Measurements from ENCODE around the gene SCGB2B2.
A peak's percentile ranks its signal among the peaks of the same experiment; 100 is the strongest.
"Not testable (repeated sequence)": the region's sequence is repeated elsewhere in the genome, so short reads cannot be mapped to it uniquely, and the experiment has no call there.

The SCGB2B2 gene, protein sequence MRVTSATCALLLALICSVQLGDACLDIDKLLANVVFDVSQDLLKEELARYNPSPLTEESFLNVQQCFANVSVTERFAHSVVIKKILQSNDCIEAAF

DNA sequence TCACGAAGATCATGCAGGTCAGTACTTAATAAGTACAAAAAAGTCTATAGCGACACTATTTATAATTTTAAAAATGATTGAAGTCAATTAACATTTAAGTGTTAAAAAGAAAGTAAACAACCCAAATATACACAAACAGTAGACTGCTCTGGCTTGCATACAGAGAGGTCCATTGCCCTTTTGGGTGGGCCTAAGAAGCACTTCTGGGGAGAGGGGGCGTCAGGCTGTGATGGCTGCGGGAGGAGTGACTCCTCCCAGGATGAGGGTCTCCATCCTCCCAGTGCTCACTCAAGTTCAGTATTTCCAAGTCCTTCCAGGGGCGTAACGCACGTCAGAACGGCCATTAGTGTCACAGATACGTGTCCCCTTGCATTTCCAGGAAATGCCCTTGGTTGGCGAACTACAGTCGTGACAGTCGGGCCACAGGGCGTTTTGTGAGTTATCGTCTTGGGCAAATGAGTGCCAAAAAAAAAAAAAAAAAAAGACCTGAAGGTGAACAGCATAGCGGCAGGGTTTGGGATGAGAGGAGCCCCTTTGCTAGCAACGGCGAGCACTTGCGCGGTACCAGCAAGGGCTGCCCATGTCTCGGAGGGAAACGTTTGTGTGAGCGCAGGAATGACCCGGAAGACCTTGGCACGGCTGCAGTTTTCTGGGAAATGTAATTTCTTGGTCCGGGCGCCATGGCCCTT, at the start of gene SCGB2B2:
SCGB2B2 (minus strand) TSS at position 463 of the 689 bp plus-strand sequence. CDS start 82,596 bp downstream, outside the sequence.
- peak in 1 of 2 experiments; percentile 72 for DNase-seq

DNA sequence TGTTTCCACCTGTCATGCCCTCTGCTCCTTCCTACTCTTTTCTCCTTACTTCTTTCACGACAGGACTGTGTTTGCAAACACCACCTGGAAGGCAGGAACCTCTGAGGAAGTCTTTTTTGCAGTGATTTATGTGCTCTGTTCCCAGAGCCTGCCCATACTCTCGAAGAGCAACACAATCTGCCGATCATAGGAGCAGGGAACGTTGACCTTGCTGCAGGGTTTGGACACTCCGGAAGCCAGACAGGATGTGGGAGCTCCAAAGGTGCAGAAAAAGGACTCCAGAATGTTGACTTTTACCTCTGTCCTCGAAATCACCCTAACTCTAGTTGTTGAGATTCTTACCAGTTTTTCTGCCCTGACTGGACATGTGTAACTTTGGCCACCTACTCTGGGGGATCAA, 48.4 kb upstream of the SCGB2B2 start:
- DNase-seq, result no peak

DNA sequence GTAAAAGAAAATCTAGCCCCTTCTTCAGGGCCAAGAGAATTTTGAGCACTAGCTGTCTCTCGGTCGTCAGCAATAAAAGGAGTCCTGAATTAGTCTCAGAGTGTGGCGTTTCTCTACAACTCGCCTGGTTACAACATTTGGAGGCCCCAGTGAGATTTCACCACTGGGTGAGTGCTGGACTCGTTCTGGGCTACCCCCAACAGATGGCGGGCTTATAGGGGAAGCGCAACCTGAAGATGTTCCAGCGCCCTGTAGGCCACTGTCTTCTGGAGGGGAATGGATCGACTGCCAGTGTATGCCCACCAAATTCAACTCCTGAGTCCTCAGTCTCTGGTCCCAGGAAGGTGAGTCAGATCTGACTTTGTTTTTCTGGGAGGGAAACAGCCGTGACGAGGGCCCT, 45.4 kb upstream of the SCGB2B2 start:
- DNase-seq, result no peak

DNA sequence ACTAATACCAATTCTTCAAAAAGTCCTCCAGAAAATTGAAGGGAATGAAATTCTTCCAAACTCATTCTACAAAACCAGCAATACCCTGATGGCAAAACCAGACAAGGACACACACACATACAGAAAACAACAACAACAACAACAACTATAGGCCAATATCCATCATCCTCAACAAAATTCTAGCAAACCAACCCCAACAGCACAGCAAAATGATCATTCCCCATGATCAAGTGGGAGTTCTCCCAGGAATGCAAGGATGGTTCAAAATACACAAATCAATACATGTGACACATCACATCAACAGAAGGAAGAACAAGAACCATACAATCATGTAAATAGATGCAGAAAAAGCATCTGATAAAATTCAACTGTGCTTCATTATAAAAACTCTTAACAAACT, 38.4 kb upstream of the SCGB2B2 start:
- no peak for DNase-seq

DNA sequence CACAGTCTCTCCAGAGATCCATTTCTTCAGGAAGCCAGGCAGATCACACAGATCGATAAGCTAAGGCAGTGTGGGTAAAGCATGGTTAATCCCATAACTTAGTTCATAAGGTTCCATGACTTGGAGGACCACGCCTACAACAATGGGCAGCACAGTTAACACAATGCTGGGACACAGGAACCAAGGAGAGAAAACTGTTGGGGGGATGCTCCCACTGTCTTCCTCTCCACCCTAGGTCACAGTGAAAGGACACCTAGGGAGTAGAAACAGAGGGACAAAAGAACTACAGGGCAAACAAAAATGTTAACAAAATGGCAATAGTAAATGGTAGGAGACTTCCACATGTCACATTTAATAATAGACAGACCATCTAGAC, 36.3 kb upstream of the SCGB2B2 start:
- DNase-seq, result no peak

DNA sequence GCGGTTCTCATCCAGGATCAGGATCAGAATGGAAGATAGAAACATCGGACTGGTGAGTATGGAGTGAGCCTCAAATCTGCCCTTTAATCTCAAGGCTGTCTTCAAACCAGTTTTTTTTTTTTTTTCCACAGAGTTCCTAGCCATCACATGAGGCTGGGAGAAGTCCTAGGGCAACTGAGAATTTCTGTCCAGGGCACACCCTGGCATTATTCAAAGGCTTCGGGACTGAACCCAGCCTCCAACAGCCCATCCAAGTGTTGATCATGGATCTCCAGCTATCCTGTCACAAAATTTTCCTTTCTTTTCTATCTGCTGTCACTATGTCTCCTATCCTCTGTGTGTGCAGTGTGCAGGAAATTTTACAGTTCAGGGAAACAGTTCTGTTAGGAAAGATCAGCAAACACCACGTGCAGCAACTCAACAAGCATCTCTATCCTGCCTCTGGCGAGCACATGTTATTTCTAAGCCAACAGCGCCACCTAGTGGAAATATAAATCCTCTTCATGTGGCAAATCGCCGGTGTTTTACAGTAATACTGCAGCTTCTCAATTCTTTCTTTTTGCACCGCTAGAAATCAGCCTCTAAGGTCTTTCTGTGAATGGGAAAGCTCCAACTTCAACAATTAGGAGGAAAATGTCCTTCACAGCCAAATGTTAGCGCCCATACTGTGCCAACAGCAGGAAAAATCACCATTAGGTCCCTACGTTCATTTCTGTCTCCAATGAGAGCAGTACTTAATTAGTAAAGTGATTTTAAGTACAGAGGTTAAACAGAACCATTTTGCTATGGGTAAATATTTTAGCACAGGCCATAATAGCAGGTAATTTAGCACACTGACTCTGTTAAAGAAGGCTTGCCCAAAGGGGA, 35.7 kb upstream of the SCGB2B2 start:
- peak in 1 of 2 experiments; percentile 24 for DNase-seq

DNA sequence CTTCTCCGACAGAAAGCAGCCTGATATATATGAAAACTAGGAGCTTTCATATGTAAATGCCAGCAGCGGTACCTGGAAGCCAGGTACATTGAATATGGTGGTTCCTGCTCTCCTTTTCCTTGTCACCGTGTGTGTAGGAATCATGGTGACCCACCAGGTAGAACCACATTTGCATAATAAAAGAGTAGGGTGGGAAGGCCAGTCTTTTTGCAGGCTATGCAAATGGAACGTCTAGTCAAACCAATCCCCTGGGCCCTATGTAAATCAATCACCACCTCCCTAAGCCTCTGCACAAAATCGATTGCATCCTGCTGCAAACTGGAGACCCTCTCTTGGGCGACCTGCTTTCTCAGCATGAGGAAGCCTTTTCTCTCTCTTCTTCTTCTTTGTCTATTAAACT, 34.9 kb upstream of the SCGB2B2 start:
- DNase-seq, result no peak

DNA sequence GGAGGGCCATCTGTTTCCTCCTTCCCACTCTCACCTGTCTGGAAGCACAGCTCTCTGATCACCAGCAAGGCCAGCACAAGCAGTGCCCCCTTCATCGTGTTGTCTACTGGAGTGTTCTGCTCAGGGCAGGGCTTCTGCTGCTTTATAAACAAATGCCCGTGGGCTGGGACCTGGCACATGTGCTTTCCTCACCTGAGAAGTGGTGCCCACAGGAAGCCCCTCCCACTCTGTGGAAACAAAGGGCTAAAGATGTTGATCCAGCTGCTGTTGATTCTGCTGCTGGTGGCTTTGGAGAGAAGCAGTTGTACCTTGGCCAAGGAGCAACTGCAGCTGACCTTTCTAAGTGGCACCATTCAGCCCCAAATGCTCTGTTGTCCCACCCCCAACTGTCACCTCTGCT, 30.7 kb upstream of the SCGB2B2 start:
- DNase-seq, result no peak

DNA sequence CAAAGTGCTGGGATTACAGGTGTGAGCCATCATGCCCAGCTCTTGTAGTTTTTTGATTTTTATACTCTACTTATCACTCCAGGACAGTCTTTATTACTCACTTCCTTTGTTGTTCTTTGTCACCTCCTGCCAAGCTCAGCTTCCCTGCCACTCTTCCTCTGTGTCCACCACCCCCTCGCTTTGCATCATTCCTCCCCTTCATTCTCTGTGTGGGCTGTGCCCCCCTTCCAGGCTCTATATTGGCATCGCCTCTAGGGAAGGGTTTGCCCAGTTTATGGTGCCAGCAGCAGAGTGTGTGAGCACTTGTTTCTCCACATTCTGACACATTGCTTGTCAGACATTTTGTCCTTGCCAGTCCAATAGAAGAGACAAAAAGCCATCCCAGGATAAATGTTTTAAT, 15.6 kb upstream of the SCGB2B2 start:
- no peak for DNase-seq

DNA sequence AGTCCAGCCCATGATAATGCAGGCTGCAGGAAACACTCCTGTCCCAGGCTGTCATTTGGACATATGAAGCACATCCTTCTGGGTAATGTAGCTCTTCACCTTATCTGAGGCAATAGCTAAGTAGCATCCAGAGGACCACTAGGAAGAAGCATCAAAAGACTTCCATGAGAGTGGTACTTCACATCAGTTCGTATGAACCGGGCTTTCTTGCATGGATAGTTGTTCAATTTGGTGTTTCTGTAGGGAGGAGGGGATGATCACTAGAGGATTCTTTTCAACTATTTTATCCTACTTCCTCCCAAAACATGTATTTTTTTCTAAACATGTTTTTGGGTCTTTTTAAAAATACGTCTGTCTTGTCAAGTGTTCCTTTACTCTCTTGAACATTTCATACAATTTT, 13.4 kb upstream of the SCGB2B2 start:
- DNase-seq, result no peak

DNA sequence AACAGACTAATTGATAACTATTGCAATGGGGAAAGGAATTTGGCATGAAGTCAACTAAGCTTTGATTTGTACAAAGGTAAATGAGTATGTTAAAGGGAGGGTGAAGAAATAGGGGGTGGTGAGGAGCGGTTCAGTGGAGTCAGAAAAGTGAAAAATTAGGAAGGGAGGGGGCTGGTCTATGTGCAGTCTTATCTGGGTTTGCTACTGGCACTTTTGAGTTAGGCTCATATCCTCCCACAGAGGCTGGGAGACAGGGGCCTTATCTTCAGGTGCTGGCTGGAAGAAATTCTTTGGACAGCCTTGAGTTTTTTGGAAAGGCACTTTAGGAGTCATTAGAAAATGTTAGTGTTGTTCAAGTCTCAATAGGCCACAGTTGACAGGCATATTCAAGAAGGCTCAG, 11.6 kb upstream of the SCGB2B2 start:
- DNase-seq, result no peak

DNA sequence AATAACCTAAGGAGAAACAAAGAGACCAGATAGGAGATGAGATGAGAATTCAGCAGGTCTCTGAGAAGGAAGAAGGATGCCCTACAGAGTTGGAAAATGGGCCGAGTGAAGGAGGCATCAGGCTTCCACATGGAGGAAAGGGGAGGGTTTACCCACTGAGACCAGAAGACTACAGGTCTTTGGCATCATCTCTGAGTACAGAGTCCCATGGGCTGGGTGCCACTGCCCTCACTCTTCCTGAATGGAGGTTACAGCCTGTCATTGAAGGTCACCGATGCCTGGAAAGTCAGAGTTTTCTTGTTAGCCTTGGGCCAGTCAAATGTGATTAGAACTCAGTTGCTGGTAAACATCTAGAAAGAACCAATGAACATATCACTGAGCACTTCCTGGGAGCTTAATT, 10.4 kb upstream of the SCGB2B2 start:
- DNase-seq, result no peak

DNA sequence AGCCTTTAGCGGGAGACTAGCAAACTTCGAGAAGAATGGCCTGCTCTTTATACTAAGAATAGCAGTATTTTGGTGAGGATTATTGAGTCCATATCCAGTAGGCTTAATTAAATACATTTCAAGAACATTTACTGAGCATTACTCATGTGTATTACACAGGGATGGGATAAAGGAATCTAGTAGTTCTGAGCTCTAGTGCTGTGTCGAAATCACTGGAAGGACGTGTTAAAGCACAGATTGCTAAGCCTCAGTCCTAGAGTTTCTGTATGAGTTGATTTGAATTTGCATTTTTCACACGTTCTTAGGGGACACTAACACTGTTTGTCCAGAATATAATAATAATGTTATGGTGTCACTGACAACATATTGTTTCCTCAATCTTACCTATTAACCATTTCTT, 9.5 kb upstream of the SCGB2B2 start:
- no peak for DNase-seq

DNA sequence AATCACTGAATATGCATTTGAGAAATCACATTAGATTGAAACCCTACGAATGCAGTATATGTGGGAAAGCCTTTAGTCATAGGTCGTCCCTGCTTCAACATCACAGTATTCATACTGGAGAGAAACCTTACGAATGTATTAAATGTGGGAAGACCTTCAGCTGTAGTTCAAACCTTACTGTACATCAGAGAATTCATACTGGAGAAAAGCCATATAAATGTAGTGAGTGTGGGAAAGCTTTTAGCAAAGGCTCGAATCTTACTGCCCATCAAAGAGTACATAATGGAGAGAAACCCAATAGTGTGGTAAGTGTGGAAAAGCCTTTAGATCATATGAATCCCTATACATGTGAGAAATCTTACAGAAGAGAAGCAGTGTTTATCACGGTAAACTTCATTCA, 8.3 kb upstream of the SCGB2B2 start:
- DNase-seq, result not testable (repeated sequence)

DNA sequence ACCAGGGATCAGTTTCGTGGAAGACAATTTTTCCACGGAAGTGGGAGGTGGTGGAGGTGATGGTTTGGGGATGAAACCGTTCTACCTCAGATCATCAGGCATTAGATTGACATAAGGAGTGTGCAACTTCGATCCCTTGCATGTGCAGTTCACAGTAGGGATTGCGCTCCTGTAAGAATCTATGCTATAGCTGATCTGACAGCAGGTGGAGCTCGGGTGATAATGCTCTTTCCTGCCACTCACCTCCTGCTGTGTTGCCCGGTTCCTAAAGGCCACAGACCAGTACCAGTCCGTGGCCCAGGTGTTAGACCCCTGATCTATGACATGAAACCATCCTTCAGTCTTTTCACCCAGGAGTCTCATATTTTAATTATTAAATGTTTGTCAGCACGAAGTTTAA, 4.5 kb upstream of the SCGB2B2 start:
- no peak for DNase-seq

DNA sequence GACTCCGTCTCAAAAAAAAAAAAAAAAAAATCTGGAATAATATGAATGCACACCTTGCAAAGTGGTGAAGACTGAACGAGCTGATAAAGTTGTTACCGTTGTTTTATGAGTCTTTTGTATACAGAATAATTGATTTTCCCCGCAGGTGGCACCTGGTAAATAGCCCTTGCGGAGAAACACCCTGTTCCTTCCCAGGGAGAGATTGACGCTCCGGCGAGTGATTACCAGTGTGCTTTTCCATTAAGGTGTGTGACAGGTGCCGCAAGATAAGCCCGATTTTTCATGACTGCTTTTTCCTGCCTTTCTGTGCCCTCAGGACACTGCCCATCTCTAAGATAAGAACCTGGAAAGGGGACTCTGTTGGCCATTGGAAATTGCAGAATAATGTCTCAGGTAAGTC, 1.5 kb upstream of the SCGB2B2 start:
- DNase-seq, result no peak

DNA sequence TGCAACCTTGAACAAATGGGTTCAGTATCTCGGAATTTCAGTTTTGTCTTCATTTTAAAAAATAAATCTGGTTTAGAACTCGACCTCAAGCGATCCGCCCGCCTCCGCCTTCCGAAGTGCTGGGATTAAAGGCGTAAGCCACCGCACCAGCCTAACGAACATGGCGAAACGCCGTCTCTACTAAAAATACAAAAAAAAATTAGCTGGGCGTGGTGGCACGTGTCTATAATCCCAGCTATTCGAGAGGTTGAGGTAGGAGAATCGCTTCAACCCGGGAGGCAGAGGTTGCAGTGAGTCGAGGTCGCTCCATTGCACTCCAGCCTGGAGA, 1.1 kb upstream of the SCGB2B2 start:
- DNase-seq, result no peak

DNA sequence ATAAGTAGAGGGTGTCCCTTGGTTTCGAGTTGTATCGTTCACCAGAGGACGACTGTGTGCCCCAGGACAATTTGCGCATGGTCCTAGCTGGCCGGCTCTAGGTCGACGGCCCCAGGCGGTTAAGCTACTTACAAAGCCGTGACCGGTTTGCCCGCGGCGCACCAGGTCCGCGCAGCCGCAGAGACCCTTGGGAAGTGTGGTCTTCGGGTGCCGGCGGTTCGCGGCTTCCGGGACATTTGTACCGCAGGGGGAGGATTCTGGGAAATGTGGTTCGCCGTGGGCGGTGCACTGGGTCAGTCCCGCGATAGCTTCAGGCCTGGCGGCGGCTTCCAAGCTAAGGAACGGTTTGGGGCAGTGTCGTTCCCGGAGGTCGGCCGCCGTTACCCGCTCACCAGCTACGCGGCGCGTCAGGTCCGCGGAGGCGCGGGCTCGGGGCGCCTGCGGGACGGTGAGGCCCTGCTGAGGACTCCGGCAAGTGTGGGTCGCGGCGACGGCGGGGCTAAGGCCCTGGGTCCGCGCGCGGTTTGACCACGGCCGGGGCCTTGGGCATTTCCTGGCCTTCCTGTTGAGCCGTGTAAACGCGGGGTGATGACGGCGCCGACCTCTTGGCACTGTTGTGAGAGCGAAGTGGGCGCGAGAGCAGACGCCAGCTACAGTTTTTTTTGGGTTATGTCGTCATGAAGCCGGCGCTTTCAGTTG, 576 bp upstream of the SCGB2B2 start, which contains the start of gene ZNF302:
ZNF302 (plus strand) TSS at position 293 of the 699 bp plus-strand sequence. CDS start 1,127 bp downstream, outside the sequence.
- DNase-seq, result peak; percentile 40 to 85

DNA sequence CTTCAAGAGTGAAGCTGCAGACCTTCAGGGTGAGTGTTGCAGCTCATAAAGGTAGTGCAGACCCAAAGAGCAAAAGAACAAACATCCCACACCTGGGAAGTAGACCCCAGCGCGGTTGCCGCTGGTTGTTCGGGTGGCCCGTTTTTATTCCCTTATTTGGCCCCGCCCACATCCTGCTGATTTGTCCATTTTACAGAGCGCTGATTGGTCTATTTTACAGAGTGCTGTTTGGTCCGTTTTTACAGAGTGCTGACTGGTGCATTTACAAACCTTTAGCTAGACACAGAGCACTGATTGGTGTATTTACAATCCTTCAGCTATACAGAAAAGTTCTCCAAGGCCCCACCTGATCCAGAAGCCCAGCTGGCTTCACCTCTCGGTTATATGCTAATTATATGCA, 1.0 kb downstream of the SCGB2B2 start:
- no peak for DNase-seq

DNA sequence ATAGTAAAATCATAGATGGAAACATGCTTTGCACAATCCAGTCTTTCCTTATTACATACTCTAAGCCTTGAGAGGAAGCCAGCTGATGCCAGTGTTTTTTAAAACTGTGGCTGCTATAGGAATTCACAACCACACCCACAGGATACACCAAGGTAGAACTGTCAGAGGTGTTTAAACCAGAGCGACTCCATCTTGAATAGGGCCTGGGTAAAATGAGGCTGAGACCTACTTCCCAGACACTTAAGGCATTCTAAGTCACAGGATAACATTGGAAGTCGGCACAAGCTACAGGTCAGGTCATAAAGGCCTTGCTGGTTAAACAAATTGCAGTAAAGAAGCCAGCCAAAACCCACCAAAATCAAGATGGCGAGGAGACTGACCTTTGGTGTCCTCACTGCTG, 1.7 kb downstream of the SCGB2B2 start:
- no peak for DNase-seq

DNA sequence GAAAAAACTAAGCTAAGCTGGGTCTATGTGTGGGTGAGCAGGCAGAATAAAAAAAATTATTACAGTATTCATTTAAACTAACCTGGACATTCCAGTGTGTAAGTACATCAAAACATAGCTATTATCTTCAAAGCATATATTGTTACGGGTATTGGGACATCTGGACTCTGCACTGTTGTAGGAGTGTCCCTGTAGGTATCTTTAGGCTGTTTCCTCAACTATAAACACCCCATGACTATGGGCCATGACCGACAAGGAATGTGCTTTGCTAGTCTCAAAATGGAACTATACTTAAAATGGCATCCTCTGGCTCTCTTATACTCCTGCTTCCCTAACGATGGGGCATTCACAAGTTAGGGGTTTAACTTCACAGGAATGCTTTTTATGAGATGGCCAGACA, 3.4 kb downstream of the SCGB2B2 start:
- DNase-seq, result no peak

DNA sequence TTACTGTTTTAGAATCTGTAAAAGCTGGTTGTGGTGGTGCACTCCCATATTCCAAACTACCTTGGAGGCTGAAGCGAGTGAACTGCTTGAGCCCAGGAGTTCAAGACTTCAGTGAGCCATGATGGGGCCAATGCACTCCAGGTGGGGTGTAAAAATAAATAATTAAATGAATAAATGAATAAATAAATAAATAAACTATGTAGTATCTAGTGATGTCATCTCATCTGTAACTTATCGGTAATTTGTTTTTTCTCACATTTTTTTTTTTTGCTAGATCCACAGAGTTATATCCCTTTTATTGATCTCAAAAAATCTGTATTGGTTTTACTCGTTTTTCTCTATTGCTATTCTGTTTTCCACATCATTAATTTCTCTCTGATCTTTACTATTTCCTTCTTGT, 5.0 kb downstream of the SCGB2B2 start:
- no peak for DNase-seq

DNA sequence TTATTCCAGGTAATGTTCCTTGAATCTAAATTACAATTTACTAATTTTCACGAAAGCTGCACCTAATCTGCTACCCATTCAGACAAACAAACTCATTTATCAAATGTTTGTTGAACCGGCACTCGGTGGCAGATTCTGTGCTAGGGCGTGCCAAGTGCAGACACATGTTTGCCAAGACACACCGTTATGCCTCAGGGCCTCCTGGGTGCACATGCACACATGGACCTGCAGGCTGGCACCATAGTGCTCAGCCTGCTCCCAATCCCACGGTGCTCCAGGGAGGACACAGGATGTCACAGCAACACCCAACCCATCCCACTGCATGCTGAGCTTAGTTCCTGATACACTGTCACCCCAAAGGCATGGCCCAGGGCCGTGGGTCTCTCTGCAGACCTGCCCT, 7.7 kb downstream of the SCGB2B2 start:
- no peak for DNase-seq

DNA sequence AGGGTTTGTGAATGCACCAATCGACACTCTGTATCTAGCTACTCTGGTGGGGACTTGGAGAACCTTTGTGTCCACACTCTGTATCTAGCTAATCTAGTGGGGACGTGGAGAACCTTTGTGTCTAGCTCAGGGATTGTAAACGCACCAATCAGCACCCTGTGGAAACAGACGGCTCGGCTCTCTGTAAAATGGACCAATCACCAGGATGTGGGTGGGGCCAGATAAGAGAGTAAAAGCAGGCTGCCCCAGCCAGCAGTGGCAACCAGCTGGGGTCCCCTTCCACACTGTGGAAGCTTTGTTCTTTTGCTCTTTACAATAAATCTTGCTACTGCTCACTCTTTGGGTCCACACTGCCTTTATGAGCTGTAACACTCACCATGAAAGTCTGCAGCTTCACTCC, 8.3 kb downstream of the SCGB2B2 start:
- not testable (repeated sequence) for DNase-seq

Data from cerebellar nuclear complex (tissue), 1 donor.